HG03175 (cell line): Measurements from ENCODE around the gene MAF.

ENCODE experiments used
- ATAC-seq: cut with Tn5 transposase; IDR thresholded peaks from one replicate; pipeline ENCODE4 v1.9.1; 2021; ENCODE audit warnings: mild to moderate bottlenecking, moderate library complexity; ENCODE audit not compliant: unreplicated experiment

MAF gene

GRCh38 chr16:79592186-79592585, 8.4 kb downstream of the MAF start:
- no peak for ATAC-seq

DNA sequence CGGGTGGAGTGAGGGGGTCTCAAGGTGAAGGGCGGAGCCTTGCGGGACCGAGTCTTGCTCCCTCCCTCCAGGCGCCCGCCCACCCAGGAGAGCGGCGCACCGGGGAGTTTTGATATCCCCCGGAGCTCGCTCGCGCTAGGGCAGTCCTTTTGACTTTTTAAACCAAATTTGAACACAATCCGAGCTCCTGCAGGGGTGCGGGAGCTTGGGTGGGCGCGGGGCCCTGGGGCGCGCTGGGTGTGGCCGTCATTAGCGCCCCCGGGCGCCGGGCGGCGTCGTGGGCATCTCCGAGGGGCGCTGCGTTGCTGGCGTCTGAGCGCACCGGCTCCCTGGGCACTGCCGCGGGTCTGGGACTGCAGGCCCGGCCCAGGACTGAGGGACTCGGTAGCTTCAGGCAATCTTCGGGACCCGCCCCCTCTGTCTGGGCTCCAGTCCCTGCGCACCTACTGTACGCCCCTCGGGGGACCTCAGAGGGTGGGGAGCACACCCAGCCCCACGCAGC, 10.9 kb downstream of the MAF start:
- ATAC-seq = no peak

DNA sequence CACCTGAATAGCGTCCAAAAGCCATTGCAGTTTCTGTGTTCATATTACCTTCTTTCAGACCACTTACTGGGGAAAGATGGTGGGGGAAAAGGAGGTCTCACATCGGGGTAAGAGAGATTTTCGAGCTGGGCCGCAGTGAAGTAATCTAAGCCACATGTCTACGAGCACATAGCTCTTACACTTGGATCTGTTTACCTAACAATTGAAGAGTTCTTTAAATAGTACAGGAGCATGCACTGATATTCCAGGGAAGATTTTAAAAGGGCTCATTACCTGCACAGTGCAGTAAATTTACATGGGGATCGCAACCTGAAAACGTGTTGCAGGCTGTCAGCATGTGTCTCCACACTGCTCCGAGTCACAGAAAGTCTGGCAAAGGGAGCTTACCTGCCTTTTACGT, 12.6 kb downstream of the MAF start:
- ATAC-seq = no peak

- no peak for ATAC-seq
These were observed 13.2 kb downstream of the MAF start for GRCh38 chr16:79587296-79587695.

GRCh38 chr16:79582789-79583188, 17.7 kb downstream of the MAF start:
- ATAC-seq = no peak

- no peak for ATAC-seq
These were observed 19.9 kb downstream of the MAF start for GRCh38 chr16:79580453-79581191.

GRCh38 chr16:79576602-79577001, 23.9 kb downstream of the MAF start:
- no peak for ATAC-seq

- no peak for ATAC-seq
These were observed 26.7 kb downstream of the MAF start for GRCh38 chr16:79573884-79574283.

- ATAC-seq = no peak
These were observed 27.5 kb downstream of the MAF start for GRCh38 chr16:79573071-79573470.

DNA sequence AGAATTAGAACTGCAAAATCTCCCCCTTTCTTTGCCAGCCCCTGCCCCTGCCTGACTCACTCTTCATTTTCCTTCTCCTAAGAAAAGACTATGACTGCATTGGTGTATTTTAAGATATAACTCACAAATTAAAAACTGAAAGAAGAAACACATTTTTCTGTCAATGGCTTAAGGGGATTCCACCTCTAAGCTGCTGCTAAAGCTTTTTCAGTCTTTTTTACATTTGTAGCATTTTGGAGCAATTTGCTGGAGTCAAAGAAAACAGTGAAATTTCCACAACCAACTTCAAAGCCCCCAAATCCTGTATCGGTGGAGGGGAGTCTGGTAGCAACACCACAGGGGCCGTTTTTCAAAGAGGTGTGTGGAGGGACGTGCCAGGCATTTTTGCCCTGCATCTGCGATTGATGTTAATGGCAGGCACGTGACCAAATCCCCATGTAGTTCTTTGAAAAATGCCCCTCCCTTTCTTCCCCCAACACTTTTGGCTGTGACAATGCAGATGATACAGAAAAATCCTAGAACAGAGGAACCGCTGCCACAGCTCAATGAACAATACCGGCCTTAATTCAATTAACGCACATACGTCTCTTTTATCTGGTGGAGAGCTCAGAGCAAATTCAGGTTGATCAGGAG, 28.5 kb downstream of the MAF start:
- ATAC-seq = no peak

GRCh38 chr16:79571065-79571902, 29.3 kb downstream of the MAF start:
- ATAC-seq = no peak

DNA sequence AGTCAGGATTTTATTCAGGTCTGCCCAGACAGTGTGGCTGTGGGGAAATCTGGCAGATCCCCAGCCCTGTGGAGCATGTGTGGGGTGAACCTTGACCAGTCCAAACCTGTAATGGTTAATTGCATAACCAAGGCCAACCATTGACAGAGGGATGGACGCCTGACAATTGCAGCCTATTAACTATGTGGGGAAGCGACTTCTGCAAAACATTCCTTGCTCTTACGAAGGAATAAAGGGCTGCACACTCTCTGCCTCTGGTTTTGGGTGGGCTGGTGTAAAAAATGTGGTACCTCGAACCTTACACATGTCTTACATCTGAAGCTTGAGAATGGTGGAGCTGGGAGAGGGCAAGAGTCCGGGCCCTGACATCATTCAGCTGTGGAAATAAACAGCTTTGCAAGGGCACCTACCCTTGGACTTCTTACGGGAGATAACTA, 35.8 kb downstream of the MAF start:
- ATAC-seq = no peak

- ATAC-seq = no peak
These were observed 36.6 kb downstream of the MAF start for GRCh38 chr16:79563921-79564320.

- no peak for ATAC-seq
These were observed 38.2 kb downstream of the MAF start for GRCh38 chr16:79562166-79562823.

DNA sequence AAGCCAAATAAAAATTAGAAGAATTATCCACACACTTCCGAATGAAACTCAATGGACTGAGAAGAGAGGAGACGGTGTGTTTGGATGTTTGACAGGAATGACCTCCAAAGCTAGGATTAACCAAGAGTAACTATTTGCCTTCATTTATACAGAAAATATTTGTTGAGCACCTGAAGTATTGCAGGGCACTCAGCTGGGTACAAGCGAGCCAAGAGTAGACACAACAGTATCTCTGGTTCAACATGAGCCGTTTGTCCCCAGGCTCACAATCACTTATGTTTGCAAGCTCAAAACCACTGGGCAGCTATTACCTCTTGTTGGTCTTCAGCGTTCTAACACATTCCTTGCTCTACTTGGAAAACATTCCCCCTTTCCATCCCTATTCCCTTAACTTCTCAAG, 38.8 kb downstream of the MAF start:
- no peak for ATAC-seq

- ATAC-seq = no peak
These were observed 39.6 kb downstream of the MAF start for GRCh38 chr16:79560923-79561322.

DNA sequence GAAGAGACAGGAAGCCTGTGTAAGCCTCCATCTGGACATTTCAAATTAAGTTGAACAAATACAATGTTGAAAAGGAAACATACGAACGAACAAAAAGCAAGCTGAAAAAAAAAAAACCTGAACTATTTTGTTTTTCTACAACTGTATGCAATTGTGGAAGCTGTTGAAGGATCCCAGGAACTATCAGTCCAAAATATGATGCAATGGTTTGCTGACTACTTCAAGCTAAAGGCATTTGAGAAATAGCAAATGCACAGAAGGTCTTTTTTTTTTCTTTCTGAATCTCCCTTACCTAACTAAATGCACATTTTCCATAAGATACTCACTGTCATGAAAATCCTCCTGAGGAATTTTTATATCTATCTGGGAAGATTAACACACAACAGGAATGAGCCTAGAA, 40.2 kb downstream of the MAF start:
- no peak for ATAC-seq

- no peak for ATAC-seq
These were observed 41.0 kb downstream of the MAF start for GRCh38 chr16:79559532-79559931.

GRCh38 chr16:79557421-79557820, 43.1 kb downstream of the MAF start:
- no peak for ATAC-seq

DNA sequence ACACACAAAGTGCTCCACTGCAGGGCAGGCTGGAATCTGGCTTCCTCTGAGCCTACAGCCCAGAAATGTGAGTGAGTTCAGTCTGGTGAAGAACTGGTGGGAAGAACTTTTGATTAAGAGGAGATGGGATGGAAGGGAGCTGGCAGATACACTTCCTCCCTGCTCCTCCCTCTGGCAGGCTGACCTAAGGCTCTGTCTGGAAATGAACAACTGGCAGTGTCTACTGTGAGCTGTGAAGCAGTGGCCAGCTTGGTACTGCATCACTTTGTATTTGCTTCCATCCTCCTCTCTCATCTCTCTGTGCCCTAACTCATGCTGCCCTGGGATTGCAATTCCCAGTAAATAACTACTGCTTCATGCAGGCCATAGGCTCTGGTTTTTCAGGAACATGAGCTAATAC, 45.6 kb downstream of the MAF start:
- ATAC-seq = no peak

- no peak for ATAC-seq
These were observed 50.2 kb downstream of the MAF start for GRCh38 chr16:79550373-79550772.
